HEK293 (cell line): Measurements from ENCODE around the gene MAEA.

ENCODE experiments used
- CTCF ChIA-PET: fragments of 350-600 bp; formaldehyde crosslinking; extraction: SDS; loops from one replicate; lab custom pipeline; 2021; ENCODE audit warnings: antibody characterized with exemption; lab: Yijun Ruan, JAX
- POLR2A ChIA-PET: fragments of 300-600 bp; formaldehyde crosslinking; extraction: SDS; loops from one replicate; lab custom pipeline; 2020; ENCODE audit warnings: antibody characterized with exemption, inconsistent platforms; lab: Yijun Ruan, JAX
- H3K27ac ChIP-seq: fragments of 200-500 bp; sonication (Bioruptor generic); 2 replicates; pipeline ENCODE4 v1.5.1; 2014; ENCODE audit warnings: low read depth, low read length, control low read depth, inconsistent platforms; ENCODE audit errors: extremely low read depth
- H3K36me3 ChIP-seq, 2 experiments: fragments of 200-500 bp in 1 of 2; sonication (Bioruptor generic) in 1 of 2; 1 replicate in 1 of 2; 2 replicates in 1 of 2; pipeline ENCODE4 v1.5.1; 2014 to 2017; ENCODE audit warnings: inconsistent platforms in 2 of 2, low read length in 2 of 2; ENCODE audit not compliant: control insufficient read depth in 2 of 2, insufficient read depth in 1 of 2
- H3K4me1 ChIP-seq: fragments of 200-500 bp; sonication (Bioruptor generic); 2 replicates; pipeline ENCODE4 v1.5.1; 2014; ENCODE audit warnings: mild to moderate bottlenecking, low read length, inconsistent platforms; ENCODE audit not compliant: control insufficient read depth, insufficient read depth
- H3K4me3 ChIP-seq: 2 replicates; pipeline ENCODE4 v1.5.1; 2011; ENCODE audit warnings: low read depth, mild to moderate bottlenecking, control low read depth, low read length, moderate library complexity
- H3K9me3 ChIP-seq: fragments of 200-500 bp; sonication (Bioruptor generic); 2 replicates; pipeline ENCODE4 v1.5.1; 2014; ENCODE audit warnings: low read depth, low read length, inconsistent platforms; ENCODE audit not compliant: control insufficient read depth, insufficient read depth
- KLF10 ChIP-seq: fragments of 450-650 bp; IDR thresholded peaks from 2 replicates; pipeline ENCODE4 v1.5.1; 2018; ENCODE audit warnings: missing biosample characterization, mild to moderate bottlenecking, missing genetic modification characterization
- KLF8 ChIP-seq: fragments of 450-650 bp; formaldehyde crosslinking; IDR thresholded peaks from 2 replicates; pipeline ENCODE4 v1.5.1; 2016; ENCODE audit warnings: missing biosample characterization, missing genetic modification characterization
- SP3 ChIP-seq: fragments of 450-650 bp; formaldehyde crosslinking; IDR thresholded peaks from 2 replicates; pipeline ENCODE4 v1.5.1; 2016; ENCODE audit warnings: missing biosample characterization, missing genetic modification characterization
- SP7 ChIP-seq: fragments of 450-650 bp; formaldehyde crosslinking; IDR thresholded peaks from 2 replicates; pipeline ENCODE4 v1.5.1; 2016; ENCODE audit warnings: missing biosample characterization, missing genetic modification characterization
- ZNF169 ChIP-seq: fragments of 450-650 bp; formaldehyde crosslinking; IDR thresholded peaks from 2 replicates; pipeline ENCODE4 v1.5.1; 2016; ENCODE audit warnings: missing biosample characterization, missing genetic modification characterization
- ZNF221 ChIP-seq: fragments of 450-650 bp; formaldehyde crosslinking; IDR thresholded peaks from 2 replicates; pipeline ENCODE4 v1.5.1; 2017; ENCODE audit warnings: missing biosample characterization, missing genetic modification characterization, borderline replicate concordance
- ZNF335 ChIP-seq: fragments of 450-650 bp; formaldehyde crosslinking; conservative IDR thresholded peaks from 2 replicates; pipeline ENCODE4 v1.5.1; 2016; ENCODE audit warnings: missing biosample characterization, missing genetic modification characterization
- ZNF366 ChIP-seq: fragments of 450-650 bp; formaldehyde crosslinking; conservative IDR thresholded peaks from 2 replicates; pipeline ENCODE4 v1.5.1; 2016; ENCODE audit warnings: missing biosample characterization, missing genetic modification characterization
- ZNF530 ChIP-seq: fragments of 450-650 bp; formaldehyde crosslinking; IDR thresholded peaks from 2 replicates; pipeline ENCODE4 v1.5.1; 2016; ENCODE audit warnings: low read depth, missing biosample characterization, missing genetic modification characterization
- ZNF549 ChIP-seq: fragments of 450-650 bp; IDR thresholded peaks from 2 replicates; pipeline ENCODE4 v1.5.1; 2018; ENCODE audit warnings: missing biosample characterization, missing genetic modification characterization, mild to moderate bottlenecking, inconsistent platforms, moderate library complexity
- ZNF571 ChIP-seq: fragments of 450-650 bp; formaldehyde crosslinking; IDR thresholded peaks from 2 replicates; pipeline ENCODE4 v1.5.0; 2017; ENCODE audit warnings: missing biosample characterization, missing genetic modification characterization
- ZNF777 ChIP-seq: fragments of 450-650 bp; formaldehyde crosslinking; IDR thresholded peaks from 2 replicates; pipeline ENCODE4 v1.5.1; 2017; ENCODE audit warnings: missing biosample characterization, missing genetic modification characterization, borderline replicate concordance
- ZNF791 ChIP-seq: fragments of 450-650 bp; formaldehyde crosslinking; IDR thresholded peaks from 2 replicates; pipeline ENCODE4 v1.5.1; 2016; ENCODE audit warnings: missing biosample characterization, missing genetic modification characterization
- ZSCAN30 ChIP-seq: fragments of 450-650 bp; IDR thresholded peaks from 2 replicates; pipeline ENCODE4 v1.5.1; 2018; ENCODE audit warnings: missing biosample characterization, mild to moderate bottlenecking, missing genetic modification characterization, moderate library complexity
- TF ChIP-seq, protein P1 (sequence below): fragments of 450-650 bp; formaldehyde crosslinking; conservative IDR thresholded peaks from 2 replicates; pipeline ENCODE4 v1.5.1; 2016; ENCODE audit warnings: low read depth, missing biosample characterization, missing genetic modification characterization

Gene MAEA

DNA sequence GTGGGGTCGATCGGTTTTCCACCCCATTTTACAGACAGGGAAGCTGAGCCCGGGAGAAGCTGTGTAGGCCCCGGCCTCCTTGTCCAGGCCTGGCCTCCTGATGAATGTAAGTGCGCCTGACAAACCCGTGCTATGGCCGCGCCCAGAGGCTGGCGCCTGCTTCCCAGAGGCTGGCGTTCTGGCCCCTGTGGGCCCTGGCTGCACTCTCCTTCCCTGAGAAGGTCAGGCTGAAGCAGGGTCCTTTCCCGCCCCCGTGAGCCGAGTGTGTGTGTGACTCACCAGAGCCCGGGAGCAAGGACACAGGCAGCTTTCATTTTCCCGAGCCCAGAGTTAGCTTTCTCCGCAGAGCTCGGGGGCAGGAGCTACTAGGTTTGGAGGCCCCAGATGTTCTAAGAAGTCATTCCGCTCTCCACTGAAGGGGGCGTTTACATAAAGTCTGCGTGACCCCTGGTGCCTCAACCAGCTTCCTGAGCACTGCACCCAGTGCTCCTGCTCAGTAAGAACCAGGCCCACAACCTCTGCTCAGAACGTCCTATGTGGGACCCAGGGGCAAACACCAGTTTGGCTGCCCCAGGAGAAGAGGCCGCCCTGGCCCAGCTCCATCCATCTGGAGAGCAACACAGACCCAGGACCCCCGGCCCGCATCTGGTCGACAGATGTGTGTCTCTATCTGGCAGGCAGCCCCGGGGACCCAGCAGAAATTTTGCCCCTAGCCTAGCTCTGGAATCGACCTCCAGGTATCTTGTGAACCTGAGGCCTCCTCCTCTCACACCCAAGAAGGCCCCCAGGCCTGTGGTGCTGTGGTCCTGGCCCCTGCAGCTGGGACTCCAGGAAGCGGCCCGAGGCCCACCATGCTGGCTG is 71.0 kb downstream of the MAEA start:
- ChIA-PET POLR2A (no interaction called here), CTCF (interaction anchor here (0.6 to 1.5 kb wide), 3 partner anchors 8 to 82 kb away, joined by 3 to 8 read pairs (median 3); no protein-coding TSS in a partner anchor)
- peaks cover 0 to 55% of the 10 kb centered on the region in 2 experiments; a peak in 1 of 3 replicates for H3K36me3 ChIP-seq

DNA sequence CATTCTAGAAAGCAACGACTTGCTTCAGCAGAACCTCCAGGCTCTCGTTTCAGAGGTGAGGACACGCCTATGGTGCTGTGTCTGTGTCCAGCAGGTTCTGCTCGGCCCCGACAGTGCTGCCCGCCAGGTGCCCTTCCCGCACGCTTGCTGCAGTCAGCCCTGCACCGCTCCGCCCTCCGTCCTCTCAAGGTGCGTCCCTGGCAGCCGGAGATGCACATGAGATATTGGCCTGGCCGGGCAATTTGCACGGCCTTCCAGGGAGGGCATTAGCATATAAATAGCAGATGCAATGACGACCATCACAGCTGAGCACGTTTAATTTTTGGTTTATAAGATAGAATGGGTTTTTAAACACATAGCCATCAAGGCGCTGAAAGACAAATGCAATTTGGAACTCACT is 71.7 kb downstream of the MAEA start:
- Histone ChIP-seq H3K4me3 (no peak overlapping the region), H3K4me1 (no peaks in the 10 kb centered on the region), H3K36me3 (peaks cover 0 to 55% of the 10 kb centered on the region in 2 experiments; a peak in 1 of 3 replicates), H3K27ac (no peak overlapping the region), H3K9me3 (no peaks in the 10 kb centered on the region)
- CTCF ChIA-PET = interaction anchor here (0.6 to 1.5 kb wide), 3 partner anchors 9 to 82 kb away, joined by 3 to 8 read pairs (median 3); no protein-coding TSS in a partner anchor
- TF ChIP-seq ZNF571 (tag by site-specific recombination) (no peak), ZNF169 (tag by site-specific recombination) (no peak), KLF8 (tag by site-specific recombination) (no peak), ZNF530 (tag by site-specific recombination) (no peak), SP3 (tag by site-specific recombination) (no peak), ZSCAN30 (tag by site-specific recombination) (no peak)
- POLR2A ChIA-PET = no interaction called here

More for the DNA sequence above, 71.0 kb downstream of the MAEA start:
- H3K4me3 ChIP-seq = no peak overlapping the region
- no peak overlapping the region for H3K27ac ChIP-seq
- no peaks in the 10 kb centered on the region for H3K9me3 ChIP-seq
- TF ChIP-seq ZNF549 = no peak
- no peak for TF ChIP-seq KLF8 (tag by site-specific recombination)
- TF ChIP-seq, protein P1, sequence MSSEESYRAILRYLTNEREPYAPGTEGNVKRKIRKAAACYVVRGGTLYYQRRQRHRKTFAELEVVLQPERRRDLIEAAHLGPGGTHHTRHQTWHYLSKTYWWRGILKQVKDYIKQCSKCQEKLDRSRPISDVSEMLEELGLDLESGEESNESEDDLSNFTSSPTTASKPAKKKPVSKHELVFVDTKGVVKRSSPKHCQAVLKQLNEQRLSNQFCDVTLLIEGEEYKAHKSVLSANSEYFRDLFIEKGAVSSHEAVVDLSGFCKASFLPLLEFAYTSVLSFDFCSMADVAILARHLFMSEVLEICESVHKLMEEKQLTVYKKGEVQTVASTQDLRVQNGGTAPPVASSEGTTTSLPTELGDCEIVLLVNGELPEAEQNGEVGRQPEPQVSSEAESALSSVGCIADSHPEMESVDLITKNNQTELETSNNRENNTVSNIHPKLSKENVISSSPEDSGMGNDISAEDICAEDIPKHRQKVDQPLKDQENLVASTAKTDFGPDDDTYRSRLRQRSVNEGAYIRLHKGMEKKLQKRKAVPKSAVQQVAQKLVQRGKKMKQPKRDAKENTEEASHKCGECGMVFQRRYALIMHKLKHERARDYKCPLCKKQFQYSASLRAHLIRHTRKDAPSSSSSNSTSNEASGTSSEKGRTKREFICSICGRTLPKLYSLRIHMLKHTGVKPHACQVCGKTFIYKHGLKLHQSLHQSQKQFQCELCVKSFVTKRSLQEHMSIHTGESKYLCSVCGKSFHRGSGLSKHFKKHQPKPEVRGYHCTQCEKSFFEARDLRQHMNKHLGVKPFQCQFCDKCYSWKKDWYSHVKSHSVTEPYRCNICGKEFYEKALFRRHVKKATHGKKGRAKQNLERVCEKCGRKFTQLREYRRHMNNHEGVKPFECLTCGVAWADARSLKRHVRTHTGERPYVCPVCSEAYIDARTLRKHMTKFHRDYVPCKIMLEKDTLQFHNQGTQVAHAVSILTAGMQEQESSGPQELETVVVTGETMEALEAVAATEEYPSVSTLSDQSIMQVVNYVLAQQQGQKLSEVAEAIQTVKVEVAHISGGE (tag by site-specific recombination) = no peak
- TF ChIP-seq ZNF335 (tag by site-specific recombination) = no peak
- no peak for TF ChIP-seq ZNF221 (tag by site-specific recombination)
- no peak for TF ChIP-seq SP7
- no peak for TF ChIP-seq ZNF366 (tag by site-specific recombination)
- no peak for TF ChIP-seq ZNF777 (tag by site-specific recombination)
- no peak for TF ChIP-seq KLF10 (tag by site-specific recombination)
- H3K4me1 ChIP-seq = no peaks in the 10 kb centered on the region

DNA sequence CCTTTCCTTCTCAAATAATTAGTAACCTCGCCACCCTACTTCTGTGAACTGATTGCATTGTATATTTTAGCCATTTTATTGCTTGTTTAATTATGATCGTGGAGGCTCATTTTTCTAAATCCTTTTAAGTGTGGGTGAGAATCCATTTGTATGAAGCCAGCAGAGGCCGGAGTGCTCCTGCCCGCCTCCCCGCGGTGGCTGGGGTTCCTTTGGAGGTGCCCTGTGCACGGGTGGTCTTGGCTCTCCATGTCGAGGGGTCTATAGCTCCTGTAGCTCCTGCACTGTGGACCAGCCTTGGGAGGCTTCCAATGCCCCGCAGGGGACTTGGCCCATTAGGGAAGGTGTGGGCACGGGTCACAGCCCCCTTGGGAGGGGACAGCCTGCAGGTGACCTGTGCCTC is 72.4 kb downstream of the MAEA start:
- Histone ChIP-seq H3K36me3 (peaks cover 0 to 53% of the 10 kb centered on the region in 2 experiments; a peak in 1 of 3 replicates), H3K27ac (no peak overlapping the region), H3K4me1 (no peaks in the 10 kb centered on the region), H3K4me3 (no peak overlapping the region), H3K9me3 (no peaks in the 10 kb centered on the region)
- CTCF ChIA-PET = no interaction called here
- POLR2A ChIA-PET = no interaction called here
- no peak for TF ChIP-seq ZNF791 (tag by site-specific recombination)
